GM18517 (cell line): ENCODE data around the gene TOP3A.

Source experiments
- ATAC-seq: cut with Tn5 transposase; IDR thresholded peaks from one replicate; pipeline ENCODE4 v1.9.1; 2021; ENCODE audit warnings: mild to moderate bottlenecking, moderate library complexity; ENCODE audit not compliant: unreplicated experiment

TOP3A gene

DNA sequence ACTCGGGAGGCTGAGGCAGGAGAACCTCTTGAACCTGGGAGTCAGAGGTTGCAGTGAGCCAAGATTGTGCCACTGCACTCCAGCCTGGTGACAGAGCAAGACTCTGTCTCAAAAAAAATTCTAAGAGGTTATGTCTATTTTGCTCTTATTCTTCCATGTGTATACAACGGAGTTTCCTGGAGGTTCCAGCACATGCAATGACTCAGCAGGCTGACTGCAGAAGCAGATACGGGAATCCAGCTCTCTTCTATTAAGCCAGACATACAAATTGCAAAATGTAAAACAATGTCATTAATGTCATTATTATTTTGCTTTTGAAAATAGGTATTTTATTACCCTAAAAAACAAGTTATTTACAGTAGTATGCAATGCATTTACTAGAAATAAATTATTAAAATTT is 35.9 kb downstream of the TOP3A start:
- no peak for ATAC-seq

DNA sequence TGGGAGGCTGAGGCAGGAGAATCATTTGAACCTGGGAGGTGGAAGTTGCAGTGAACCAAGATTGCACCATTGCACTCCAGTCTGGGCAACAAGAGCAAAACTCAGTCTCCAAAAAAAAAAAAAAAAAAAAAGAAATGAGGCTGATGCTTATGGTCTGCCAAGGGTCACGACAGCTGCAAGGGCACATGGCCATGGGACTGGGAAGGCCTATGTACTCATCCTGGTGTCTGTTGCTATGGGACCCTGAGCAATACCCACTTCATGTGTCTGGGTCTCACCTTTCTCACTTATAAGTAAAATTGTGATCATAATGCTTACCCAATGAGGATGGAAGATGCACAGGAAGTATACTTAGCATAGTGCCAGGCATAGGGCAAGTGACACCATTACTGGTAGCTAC is 37.7 kb downstream of the TOP3A start:
- ATAC-seq = no peak

DNA sequence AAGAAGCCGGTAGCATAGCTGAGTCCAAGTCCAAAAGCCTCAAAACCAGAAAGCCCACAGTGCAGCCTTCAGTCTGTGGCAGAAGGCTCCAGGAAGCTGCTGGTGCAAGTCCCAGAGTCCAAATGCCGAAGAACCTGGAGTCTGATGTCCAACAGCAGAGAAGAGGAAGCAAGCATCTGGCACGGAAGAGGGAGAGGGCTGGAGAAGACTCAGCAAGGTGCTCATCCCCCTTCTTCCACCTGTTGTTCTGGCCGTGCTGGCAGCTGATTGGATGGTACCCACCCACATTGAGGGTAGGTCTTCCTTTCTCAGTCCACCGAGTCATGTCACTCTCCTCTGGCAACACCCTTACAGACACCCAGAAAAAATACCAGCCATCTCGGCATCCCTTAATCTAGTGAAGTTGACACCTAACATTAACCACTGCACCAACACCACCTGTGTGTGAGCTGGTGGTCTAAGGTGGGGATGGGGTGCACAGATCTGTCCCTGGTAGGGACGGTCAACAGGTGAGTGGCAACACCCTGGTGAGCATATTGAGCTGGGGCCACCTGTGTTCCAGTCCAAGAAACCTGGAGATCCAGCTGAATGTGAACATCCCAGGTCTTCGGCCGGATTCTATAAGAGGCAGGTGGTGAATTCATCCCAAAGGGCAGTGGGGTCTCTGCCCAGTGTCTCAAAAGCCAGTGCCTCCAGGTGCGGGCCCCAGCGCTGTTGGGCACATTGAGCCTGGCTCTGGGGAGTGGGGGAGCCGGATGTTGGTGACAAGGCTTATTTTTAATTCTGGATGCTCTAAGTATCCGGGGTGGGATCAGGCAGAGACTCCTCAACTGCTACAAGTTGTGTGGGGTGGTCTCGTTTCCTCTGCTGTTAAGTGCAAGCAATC is 44.5 kb downstream of the TOP3A start:
- no peak for ATAC-seq

DNA sequence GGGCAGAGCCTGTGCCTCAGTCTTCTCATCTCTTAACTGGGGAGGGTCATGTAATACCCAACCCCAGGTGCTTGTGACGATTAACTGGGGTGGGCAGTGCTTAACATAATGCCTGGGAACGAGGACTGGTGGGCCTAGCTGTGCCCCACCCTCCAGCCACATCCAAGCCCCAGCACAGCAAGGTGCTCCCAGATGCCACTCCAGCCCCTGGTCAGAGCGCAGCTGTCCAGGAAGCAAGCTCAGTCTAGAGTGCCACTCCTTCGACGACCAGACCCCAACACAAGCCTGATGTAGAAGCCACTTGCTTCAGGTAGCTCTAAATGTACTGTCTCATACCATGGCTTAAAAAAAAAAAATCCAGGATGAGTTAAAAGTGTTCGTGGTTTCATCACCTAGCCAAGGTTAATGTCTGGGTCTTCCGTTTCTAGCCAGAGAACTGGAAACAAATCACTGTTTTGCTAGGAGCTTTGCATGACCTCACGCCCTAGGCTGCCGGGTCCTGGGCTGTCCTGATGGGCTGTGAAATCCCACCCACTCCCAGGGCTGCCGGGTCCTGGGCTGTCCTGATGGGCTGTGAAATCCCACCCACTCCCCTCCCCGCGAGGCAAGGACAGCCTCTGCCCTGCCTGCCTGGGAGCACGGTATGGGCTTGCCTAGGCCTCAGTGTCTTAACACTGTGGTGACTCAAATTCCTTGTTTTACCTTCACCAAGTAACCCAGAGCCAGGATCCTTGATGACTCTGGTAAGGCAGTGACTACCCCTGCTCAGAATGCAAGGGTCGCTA is 46.7 kb downstream of the TOP3A start:
- ATAC-seq = no peak

DNA sequence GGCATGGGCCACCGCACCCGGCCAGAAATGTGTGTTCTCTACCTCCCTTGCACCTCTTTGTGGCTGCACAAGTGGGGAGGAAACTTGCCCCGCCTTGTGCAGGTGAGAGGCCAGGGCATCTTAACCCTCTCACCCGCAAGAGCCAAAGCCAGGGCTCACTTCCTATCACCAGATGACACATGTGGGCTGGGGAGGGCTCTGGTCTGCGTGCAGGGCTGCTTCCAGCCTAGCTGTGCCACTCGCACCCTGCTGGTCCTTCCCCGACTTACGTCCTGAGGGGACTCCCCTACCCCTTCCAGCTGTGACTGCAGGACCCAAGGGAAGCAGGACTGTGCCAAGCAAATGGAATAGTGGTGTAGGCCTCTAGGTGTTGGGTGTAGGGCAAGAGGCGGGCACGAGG is 47.4 kb downstream of the TOP3A start:
- no peak for ATAC-seq

DNA sequence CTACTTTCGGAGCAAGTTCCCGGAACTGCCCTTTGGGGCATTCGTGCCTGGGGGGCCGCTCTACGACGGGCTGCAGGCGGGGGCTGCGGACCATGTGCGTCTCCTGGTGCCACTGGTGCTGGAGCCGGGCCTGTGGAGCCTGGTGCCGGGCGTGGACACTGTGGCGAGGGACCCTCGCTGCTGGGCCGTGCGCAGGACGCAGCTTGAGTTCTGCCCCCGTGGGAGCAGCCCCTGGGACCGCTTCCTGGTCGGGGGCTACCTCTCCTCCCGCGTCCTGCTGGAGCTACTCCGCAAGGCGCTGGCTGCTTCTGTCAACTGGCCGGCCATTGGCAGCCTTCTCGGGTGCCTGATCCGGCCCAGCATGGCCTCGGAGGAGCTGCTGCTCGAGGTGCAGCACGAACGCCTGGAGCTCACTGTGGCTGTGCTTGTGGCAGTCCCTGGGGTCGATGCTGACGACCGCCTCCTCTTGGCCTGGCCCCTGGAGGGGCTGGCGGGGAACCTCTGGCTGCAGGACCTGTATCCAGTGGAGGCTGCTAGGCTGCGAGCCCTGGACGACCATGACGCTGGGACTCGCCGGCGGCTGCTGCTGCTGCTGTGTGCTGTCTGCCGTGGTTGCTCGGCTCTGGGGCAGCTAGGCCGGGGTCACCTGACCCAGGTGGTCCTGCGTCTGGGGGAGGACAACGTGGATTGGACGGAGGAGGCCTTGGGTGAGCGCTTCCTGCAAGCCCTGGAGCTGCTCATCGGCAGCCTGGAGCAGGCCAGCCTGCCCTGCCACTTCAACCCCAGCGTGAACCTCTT is 50.7 kb downstream of the TOP3A start:
- ATAC-seq = no peak

DNA sequence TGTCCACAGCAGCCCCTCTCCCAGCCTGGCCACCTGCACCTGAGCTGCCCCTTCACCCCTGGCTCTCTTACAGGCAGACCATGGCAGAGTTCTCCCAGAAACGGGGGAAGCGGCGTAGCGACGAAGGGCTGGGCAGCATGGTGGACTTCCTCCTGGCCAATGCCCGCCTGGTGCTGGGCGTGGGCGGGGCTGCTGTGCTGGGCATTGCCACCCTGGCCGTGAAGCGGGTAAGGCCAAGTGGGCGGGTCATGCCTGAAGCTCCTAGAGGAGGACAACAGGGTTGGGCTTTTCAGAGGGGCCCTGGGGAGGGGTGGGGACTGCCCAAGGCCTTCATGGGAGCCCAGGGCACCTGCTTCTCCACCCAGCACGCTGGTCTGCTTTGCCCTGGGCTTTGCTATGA is 52.2 kb downstream of the TOP3A start:
- no peak for ATAC-seq

DNA sequence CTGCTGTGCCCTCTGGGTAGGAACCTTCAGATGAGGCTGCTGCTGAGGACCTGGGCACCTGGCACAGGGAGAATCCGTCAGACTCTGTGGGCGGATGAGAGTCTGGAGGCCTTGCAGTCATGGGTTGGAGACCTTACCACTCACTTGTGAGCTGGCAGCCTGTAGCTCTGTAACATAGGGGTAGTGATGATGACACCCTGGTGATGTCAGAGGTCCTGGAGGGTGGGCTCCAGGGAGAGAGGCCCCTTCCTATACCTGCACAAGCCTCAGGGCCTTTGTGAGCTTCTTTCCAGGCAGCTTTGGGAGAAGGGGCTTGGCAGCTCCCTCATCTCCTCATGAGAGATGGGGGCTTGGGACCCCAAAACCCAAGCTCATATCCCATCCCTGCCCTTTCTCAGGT is 52.7 kb downstream of the TOP3A start:
- no peak for ATAC-seq

DNA sequence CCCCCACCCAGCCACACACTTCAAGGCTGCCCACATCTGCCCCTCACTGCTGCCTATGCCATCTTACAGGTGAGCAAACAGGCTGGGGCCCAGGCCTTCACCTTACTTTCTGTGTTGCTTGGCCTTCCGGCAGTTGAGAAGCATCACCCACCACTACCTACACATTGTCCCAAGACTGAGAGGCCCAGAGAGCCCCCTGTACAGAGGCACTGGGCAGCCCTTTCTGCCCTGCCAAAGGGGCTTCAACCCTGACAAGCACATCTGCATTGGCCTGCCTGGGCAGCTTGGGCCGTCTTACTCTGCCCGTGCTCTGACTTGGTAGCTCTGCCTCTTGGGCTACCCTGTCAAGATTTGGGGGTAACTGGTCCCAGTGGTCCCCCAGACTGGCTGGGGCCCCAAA is 53.1 kb downstream of the TOP3A start:
- no peak for ATAC-seq

DNA sequence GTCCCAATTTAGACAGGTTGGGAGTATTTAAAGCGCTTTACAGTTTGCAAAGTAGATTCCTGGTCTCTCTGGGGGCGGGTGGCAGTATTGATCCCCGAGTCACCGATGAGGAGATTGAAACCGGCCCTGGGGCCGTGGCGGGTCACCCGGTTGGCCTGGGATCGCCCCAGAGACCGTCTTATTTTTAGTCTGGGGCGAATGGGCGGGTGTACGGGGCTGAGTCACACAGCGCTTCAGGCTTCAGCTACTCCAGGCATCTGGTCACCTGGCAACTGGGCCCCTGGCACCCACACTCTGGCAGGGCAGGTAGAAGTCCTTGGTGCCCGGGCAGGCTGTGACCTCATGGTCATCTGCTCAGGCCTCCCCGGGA is 53.7 kb downstream of the TOP3A start:
- peak; percentile 8 for ATAC-seq

DNA sequence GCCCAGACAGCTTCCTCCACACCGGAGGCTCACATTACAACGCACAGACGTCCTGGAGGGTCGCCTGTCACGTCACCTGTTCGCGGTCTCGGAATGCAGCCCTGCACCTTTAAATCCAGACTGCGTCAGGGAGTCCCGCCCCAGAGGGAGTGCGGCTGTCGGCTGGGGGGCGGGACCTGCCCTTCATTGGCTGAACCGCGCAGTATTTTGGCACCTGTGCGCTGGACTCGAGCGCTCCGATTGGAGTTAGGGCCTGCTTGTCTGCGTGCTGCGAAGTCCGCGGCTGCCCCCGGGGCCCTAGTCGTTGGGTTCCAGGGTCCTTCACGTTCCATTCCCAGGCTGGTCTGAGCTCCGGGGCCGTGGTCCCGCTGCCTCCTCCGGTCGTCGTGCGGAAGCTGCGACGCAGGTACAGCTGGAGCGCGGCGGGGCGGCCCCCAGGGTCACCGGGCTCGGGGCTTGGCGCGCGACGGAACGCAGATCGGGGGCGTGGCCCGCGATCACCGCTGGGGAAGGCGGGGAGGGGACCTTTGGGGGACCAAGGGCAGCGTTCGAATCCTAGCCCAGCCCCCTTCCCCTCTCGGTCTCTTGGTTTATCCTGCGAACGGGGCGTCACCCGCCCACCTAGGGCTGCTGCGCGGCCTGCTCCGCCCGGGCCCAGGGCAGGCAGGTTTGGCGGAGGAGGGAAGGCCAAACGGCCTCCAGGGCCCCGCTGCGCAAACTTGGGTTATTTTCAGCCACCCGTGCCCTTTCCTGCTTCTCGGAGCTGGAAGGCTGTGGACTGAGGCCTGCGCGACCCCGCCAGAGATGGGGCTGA is 54.3 kb downstream of the TOP3A start, which contains the start of gene MIEF2:
Gene MIEF2, plus strand, starts transcription at position 331 of the 814 bp plus-strand sequence. CDS start 2,059 bp downstream, outside the sequence.
- peak; percentile 77 for ATAC-seq

DNA sequence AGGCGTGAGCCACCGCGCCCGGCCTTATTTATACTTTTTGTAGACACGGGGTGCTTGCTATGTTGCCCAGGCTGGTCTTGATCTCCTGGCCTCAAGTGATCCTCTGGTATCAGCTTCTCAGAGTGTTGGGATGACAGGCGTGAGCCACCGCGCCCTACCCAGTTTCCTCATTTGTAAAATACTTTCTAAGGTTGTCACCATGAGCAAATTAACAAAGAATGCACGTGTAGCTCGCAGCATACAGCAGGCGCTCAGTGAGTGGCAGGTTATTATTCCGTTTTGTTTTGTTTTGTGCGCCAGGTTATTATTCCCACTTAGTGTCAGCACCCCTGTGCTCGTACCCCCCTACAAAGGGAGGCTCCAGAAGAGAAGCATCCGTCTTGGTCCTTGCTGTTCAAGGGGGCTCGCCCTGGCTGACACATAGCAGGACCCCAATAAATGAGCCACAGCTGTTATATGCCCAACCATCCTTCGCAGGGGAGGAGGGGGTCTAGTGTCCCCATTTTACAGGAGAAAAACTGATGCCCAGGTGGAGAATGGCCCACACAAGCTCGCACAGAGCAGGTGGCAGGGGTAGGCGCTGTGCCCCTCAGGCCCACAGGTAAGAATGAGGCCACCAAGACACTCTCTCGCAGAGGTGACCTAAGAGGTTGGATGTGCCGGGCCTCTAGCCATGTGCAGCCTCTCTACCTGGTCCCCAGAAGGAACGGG is 55.0 kb downstream of the TOP3A start:
- ATAC-seq = no peak

DNA sequence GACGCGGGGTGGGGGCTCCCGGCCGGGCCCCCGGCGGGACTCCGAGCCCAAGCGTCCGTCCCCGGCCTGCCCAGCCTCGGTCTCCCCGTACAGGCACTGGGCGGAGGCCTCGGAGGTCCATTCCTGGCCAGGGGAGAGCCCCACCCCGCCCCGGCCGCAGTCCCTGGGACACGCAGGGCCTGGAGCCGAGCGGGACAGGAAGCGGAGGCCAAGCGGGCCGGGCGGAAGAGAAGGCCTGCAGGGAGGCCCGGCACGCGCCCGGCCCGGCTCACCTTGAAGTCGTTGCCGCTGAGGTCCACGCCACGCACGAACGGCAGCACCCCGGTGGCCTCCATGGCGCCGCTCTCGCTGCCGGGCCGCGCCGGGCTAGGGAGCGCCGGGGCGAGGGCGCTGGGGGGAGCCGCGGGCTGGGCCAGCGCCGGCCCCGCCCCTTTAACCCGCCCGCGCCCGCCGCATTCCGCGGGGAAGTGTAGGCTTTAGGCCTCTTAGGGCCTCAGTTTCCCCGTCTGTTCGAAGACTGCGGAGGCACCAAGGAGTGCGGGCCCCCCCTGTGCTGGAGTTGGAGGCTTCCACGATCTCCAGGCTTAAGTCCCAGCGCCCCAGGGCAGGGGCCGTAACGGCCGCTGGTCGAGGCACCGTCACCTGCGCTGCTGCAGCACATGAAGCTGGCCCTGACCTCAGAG is 56.3 kb downstream of the TOP3A start, which contains the start of gene FLII:
Gene FLII, minus strand, starts transcription at position 383 of the 683 bp plus-strand sequence. Its CDS starts 48 bp downstream, at position 335.
- no peak for ATAC-seq

DNA sequence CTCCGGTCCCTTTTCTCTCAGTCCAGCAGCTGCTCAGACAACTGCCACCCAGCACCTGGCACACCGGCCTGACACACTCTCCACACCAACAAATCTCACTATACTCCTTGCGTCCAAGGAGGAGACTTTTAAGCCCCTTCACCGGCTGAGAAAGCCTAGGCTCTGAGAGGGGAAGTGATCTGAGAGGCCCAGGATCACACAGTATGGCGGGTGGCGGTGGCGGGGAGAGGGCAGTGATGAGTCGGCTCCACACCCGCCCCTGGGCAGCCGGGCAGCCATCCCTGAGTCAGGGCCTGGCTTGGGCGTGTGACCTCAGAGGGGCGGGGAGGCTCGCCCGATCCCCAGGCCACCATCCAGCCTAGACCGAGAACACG is 56.8 kb downstream of the TOP3A start:
- no peak for ATAC-seq

DNA sequence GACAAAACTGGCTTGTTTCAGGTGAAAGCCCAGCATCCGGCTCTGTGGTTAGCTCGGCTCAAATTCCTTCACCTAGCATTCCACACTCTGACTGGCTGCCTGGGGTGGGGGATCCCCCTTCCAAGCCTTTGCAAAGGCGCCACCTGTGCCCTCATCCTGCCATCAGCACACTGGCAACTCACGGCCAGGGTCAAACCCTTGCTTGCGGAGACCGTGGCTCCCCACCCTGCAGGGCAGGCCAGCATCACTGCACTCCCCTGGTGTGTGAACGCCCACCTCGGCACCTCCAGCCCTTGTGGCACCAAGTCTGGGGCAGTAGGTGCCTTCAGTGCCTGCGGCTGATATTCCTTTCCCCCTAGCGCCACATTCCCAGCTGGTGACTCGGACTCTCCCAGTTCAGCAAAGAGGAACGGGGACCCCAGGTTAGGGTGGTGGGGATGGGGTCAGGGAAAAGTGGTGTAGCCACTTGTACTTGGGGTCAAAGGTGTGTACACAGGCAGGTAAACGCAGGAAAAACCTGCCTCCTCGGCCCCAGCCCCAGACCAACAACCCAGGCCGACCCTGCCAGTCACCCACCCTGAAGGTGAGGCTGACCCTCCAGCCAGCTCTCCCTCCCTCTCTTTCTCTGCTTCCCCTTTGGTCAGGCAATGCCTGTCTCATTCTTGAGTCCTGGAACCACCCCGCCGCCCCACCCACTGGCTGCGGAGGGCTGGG is 57.4 kb downstream of the TOP3A start:
- no peak for ATAC-seq

DNA sequence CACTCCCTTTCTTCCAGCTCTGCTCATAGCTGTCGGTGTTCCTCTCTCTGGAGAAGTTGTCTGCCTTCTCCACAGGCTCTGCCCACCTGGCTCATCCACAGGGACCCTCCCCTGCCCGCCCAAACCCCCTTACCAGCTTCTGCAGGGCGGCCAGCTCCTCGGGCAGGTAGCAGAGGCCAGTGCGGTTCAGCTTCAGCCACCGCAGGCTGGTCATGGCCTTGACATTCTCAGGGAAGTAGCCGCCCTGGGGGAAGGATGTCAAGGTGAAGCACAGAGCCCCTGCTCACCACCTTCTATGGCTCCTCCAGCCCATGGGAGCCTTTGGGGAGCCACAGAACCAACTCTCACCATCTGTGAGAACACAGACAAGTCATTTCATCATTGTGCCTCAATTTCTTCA is 58.0 kb downstream of the TOP3A start:
- no peak for ATAC-seq

DNA sequence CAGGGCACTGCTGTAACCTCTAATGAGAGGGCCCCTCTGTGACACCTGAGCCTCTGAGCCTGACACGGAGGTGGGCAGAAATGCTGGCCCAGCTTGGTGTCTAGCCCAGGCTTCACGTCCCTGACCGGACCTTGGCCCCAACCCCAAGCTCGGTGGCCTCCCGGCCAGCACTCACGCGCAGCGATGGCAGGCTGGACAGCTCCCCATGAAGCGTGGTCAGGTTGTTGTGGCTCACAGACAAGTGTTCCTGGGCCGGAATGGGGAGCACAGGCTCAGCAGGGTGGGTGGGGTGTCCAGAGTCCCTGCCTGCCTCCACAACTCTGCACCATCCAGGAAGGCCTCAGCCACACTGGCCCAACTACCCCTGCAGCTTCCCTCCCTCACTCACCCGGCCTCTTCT is 58.4 kb downstream of the TOP3A start:
- ATAC-seq = no peak

DNA sequence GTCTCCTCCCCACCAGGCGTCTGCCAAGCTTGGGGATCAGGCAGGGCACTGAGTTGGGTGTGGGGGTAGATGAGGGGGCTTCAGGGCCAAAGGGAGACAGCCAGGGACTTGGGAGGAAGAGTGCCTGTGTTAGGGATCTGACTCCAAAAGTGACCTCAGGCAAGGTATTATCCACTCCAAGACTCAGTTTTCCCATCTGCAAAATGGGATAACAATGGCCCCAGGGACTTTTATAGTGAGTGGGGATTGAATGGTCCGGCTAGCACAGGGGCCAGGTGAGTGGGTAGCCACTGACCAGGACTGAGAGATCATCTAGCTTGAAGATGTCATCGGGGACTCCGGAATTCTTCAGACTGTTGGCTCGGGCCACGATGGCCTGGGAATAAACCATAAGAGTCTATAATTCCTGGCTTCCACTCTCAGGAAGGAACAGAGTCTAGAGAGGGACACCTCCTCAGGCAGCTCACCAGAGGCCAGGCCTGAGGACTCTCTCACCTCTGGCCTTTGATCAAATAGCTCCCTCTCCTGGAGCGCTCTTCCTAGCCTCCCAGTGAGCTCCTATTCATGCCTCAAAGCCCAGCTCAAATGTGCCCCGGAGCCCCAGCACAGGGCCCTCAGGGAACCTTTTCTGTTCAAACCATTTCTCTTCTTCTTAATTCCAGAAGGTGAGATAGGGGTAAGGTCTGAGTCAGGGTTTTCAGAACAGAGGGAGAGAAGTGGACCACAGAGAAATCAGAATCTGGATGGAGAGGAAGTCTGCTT is 59.7 kb downstream of the TOP3A start:
- ATAC-seq = no peak
